ENCODE measurements around the gene H3-3A. TPM values are rescaled to one million over a fixed set of nuclear protein-coding genes. Genes with fewer than 3 reads are reported as not detected.
A peak's percentile ranks its signal among the peaks of the same experiment; 100 is the strongest.

The H3-3A gene
- polyA plus RNA-seq, 5 donors: 1,068 to 1,585 (median 1,280) TPM

- no peak for DNase-seq
These were observed 15.0 kb upstream of the H3-3A start for GRCh38 chr1:226047495-226047894.

DNA sequence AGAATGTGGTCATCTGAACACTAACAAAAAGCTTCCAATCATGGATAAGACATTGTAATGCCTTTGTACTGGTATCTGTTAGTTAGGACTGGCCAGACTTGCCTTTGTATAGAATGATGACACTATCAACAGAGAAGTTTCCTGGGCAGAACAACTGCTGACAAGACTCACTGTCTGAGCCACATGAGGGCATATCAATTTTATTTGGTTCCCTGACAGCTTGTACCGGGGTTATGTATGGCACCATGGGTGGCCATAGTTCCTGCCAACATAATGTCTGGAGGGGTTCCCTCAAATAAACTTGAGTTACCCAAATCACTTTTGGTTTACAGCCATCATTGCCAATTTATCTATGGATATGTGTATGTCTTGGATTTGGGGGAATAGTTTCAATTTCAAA, 13.6 kb upstream of the H3-3A start:
- no peak for DNase-seq

DNA sequence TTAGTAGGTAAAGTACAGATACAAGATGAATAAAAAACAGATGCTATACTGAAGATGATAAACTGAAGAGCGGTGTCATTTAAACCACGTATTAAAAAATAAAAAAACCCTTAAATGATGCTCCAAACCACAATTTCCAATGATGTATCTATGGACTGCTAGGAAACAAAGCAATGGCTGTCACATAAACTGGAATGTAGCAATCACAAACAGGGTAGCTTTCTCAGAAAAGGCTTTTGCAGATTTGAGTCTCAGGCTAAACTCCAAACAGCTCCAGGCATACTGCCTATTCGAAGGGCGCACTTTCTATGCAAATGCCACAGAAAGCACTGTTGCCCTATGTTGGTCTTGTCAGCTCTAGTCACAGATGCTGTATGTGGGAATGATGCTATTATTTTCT, 12.4 kb upstream of the H3-3A start:
- DNase-seq: no peak

GRCh38 chr1:226051365-226051764, 11.2 kb upstream of the H3-3A start:
- no peak for DNase-seq

DNA sequence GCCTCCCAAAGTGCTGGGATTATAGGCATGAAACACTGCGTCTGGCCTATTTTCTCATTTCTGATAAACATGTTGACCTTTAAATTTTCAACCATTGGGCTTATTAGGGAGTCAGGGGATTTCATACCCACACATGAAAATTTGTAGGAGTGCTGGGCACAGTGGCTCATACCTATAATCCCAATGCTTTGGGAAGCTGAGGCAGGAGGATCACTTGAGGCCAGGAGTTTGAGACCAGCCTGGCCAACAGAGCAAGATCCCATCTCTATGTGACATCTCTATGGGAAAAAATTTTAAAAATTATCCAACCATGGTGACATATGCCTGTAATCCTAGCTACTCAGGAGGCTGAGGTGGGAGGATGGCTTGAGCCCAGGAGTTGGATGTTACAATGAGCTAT, 10.5 kb upstream of the H3-3A start:
- no peak for DNase-seq

DNA sequence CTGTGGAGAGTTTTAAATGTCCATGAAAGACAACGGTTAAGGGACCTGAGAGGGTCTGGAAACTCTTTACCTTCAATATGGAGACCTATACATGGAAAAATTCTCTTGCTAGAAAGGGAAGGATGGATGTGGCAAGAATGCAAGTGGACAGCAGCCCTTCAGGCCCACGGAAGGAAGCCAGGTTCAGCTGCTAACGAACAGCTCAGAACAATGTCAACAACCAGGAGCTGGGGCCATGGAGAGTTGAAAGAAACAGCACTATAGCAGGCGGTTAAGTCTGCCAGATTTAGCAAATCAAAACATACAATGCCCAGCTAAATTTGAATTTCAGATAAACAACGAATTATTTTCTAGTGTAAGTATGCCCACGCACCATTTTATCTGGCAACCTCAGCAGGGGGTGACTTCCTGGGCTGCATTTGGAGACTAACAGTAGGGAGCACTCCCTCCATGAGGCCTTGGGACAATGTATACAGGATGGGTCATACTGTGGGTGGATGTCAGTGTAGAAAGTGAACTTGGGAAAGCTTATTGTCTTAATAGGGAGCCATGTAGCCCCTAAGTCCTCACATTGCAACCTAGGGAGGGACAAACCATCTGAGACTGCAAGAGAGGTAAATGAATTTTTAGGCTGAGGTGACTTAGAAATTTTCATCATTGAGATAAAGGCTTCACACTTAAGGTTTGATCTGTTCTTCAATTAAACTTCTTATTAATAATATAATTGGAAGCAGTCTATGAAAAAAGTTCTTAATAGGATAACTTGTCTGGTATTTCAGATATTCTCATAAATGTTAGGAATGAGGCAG, 7.8 kb upstream of the H3-3A start:
- no peak for DNase-seq

DNA sequence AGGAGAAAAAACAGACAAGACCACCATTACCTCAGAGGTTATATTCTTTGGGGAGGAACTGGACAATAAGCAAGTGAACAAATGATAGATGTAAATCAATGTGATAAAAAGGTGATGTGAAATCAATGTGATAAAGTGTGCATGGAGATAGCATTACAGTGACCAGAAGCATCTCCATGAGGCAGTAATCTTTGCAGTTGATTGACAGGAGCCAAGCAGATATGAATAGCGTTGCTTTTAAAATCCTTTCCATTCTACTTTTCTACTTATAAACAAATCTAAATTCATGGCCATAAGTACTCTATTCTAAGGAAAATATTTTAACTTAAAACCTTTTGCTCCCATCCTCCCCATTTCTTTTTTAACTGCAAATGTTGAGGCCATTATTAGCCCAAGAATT, 2.8 kb upstream of the H3-3A start:
- DNase-seq: no peak

GRCh38 chr1:226060427-226060826, 2.1 kb upstream of the H3-3A start:
- DNase-seq: no peak

DNA sequence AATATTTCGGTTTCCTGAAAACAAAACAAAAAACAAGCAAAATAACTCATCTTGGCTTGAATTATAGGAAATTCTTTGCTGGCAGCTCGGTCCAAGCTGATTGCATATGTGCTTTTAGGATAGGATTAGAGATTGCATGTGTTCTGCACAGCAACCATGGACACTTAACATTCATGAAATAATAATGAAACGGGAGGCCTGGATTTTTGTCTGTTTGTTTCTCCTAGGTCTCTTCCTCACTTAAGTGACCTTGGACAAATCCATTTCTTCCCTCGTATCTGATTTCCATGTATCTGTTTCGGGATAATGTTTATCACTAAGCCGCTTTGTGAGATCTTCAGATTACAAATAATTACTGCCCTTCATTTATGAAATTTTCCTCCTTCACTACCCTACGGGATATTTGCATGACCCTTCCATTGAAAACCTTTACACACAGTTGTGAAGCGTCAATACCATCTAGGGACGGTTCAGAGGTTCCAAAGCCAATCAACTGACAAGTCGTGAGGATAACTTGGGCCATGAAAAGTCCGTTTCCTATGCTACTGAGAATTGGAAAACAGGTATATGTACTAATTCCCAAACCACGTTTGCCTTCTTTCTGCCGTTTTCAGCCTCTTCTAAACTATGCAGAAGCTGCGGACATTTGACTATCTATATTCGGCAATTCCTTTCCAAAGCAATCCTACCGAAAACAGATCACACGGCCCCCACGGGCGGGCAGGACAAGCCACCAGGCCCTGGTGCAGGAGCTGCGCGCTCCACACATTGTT, 1.3 kb upstream of the H3-3A start:
- DNase-seq: peak in 1 of 2 donors; percentile 32

DNA sequence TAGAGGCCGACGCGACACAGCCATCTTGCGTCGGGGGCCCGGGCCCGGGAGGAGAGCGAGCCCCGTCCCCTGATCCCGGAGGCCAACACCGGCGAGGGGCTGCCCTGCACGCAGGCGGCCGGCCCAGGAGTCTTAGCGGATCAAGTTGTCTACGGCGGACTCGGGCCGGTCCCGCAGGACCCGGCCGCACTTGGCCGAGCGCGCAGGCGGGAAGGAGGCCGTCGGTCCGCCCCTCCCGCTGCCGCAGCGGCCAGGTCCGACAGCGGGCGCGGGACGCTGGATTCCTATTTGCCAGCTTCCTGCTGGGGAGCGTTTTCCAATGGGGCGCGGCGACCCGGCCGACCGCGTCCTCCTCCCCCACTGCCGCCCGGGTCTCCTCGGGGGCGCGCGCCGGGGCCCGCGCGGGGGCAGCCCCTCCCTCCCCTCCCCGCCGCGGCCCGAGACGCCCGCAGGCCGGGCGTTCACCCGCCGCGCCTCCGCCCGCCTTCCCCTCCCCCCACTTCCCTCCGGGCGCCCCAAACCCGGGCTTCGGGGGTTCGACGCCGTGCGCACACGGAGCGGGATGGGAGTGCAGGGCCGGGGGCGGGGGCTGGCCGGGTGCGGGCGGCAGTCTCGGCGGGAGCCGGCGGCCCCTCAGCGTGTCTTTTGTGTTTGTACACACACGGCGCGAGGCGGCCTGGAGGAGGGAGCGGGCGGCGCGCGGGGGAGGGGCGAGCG, 517 bp upstream of the H3-3A start:
- DNase-seq: peak; percentile 85 to 87

DNA sequence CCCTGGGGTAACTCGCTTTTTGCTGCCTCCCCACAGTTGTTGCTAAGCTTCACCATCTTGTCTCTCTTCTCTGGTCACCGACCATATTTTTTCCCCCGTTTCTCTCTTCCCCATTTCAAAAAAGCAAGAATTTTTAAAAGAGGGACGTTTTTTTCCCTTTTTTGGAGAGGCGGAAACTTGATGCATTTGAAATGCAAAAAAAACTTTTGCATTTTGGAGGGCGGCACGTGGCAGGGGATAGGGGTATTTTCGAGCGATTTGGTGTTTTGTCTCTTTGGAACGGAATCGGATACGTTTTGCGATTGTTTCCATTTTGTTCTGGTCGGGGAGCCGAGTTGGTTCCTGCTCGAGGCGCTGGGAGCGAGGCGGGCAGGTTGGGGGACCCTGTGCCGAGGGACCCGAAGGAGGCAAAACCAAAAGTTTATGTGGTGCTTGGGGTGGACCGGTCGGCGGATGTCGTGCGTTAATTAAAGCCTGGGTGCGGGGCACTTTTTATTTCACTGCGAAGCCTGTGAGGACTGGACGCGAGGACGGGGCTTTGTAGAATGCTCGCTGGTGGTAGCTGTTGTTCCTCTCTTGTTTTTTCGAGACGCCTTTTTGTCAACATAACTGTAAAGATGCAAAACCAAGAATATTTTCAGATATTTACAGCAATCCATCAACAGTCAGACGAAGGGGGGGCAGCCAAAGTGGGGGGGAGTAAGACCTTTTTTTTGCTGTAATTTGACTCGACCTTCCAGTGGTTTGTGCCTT, 884 bp downstream of the H3-3A start:
- DNase-seq: peak; percentile 55 to 63

DNA sequence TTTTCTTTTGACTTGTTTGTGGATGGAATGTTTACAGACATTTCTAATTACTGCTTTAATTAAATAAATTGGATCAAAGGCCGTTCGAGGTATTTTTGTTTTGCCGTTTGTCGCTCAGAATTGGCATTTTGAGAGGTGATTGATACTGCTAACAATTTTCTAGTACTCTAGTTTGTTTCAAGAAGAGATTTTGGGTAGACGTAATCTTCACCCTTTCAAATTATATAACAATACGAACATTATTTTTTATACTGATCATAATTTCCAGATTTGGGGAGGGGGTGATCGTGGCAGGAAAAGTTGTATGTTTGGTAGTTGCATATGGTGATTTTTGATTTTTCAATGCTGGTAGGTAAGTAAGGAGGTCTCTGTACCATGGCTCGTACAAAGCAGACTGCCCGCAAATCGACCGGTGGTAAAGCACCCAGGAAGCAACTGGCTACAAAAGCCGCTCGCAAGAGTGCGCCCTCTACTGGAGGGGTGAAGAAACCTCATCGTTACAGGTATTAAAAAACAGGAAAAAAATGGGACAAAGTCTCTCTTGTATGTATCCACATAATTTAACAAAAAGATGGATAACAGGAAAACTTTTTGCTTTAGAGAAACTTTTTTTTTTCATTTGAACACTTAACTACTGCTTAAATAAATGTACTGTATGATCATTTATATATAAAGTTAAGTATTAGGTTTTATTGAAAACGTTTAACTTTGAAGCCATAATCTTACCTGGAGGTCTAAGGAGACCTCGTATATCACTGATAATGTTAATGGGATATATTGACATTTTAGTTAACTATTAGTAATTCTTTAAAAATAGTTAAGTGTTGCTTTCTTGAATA, 1.7 kb downstream of the H3-3A start:
- DNase-seq: no peak

DNA sequence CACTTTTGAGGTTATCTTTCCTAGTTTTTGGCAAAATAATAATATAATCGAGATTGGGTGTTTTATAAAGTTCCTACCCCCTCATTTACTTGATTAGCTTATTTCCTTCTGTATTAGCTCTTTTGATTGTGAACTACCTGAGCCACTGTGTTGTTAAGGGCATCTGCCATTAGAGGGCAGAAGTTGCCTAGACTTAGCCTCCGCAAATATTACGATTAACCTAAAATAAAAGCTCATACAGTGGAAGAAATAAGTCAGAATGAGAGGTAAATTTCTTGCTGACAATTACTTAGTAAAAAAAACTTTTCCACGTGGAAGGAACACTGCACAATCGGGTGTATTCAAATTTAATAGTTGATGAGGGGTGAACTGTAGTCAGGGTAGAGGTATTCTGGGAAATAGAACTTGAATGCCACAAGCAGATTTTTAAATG, 2.3 kb downstream of the H3-3A start:
- peak in 1 of 2 donors; percentile 57 for DNase-seq

GRCh38 chr1:226066415-226067078, 4.0 kb downstream of the H3-3A start:
- no peak for DNase-seq

GRCh38 chr1:226069811-226070489, 7.4 kb downstream of the H3-3A start:
- DNase-seq: no peak

DNA sequence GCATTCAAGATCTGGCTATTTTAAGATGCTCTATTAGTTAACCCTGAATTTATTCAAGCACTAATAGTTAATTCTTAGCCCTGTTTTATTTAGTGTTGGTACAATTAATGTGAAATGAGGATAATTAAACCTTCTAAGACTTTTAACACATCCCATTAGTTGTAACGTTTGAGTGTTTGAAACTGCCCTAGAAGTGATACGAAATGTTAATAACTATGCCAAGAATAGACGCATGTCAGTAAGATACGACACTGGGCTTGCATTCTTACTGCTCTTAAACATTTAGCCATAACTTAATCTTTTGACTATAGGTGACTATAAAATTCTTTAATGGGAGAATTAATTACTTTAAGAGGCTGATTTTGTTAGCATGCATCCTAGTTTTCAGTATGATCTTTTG, 9.8 kb downstream of the H3-3A start:
- DNase-seq: no peak

DNA sequence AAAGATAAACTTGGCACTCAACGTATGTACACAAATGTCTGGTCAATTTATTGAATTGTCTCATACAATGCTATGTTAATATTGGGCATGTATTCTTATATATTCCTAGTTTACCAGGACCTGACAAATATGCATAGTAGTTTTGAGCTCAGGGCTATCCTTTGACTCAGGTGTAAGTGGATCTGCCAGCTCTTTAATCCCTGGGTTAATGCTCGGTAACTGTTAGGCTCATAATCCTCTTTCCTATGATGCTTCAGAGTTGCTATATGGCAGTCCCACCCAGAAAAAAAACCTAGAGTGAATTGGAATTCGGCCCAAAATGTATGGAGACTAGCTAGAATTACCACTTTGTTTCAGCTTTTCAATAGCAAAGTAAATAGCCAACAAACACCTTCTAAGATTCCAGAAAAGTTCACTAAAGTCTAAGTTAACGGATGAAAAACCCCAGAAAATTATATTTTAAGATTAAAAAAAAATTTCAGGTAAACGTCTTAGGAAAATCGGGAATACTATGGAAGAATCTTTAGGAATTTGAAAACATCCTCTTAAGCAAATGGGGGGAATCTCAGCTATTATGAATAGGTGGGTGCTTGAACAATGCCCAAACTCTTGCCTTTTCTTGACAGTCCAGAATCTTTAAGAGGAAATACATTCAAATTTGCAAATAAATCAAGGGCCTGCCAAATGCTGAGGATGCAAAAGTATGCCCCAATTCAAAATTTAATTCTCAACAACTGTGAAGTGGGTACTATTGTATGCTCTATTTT, 10.9 kb downstream of the H3-3A start:
- DNase-seq: no peak

- no peak for DNase-seq
These were observed 11.5 kb downstream of the H3-3A start for GRCh38 chr1:226074046-226074445.

DNA sequence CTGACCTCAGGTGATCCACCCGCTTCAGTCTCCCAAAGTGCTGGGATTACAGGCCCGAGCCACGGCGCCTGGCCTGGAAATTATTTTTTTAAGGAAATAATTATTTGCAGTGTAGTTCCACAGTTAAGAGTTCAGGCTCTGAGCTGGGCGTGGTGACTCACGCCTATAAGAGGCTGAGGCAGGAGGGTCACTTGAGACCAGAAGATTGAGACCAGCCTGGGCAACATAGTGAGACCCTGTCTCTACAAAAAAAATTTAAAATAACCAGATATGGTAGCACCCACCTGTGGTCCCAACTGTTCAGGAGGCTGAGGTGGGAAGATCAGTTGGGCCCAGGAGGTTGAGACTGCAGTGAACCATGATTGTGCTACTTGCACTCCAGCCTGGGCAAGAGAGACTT, 13.9 kb downstream of the H3-3A start:
- DNase-seq: no peak

All from right lung (tissue), 5 donors.